Body of pancreas (tissue), 4 donors: Measurements from ENCODE around the gene ZNF219. TPM values are rescaled to one million over a fixed set of nuclear protein-coding genes. Genes with fewer than 3 reads are reported as not detected.
A peak's percentile ranks its signal among the peaks of the same experiment; 100 is the strongest.

ENCODE experiments used
- ATAC-seq: fragments of 150-250 bp; one replicate; pipeline ENCODE4 v1.9.1; 2016
- DNase-seq, 4 donors: peaks; one replicate each; pipeline ENCODE4 v3.0.0-alpha.2; 2019
- H3K27ac ChIP-seq, 4 donors: fragments of 200-600 bp; sonication (generic); 1 replicate in 3 of 4; 2 replicates in 1 of 4; pipeline versions ENCODE4 v1.5.1 to v1.6.1; 2016 to 2019; ENCODE audit warnings: mild to moderate bottlenecking in 1 of 4, mixed read lengths in 1 of 4, moderate library complexity in 1 of 4
- H3K27me3 ChIP-seq, 2 donors: fragments of 200-600 bp; sonication (generic); one replicate each; pipeline ENCODE4 v1.6.0; 2016; ENCODE audit warnings: mild to moderate bottlenecking in 1 of 2
- H3K36me3 ChIP-seq, 2 donors: fragments of 200-600 bp; sonication (generic); replicated peaks in 1 of 2; 2 replicates each; pipeline ENCODE4 v1.5.1; 2016; ENCODE audit warnings: low read depth in 2 of 2; ENCODE audit not compliant: insufficient read depth in 1 of 2
- H3K4me1 ChIP-seq: fragments of 200-600 bp; sonication (generic); one replicate; pipeline ENCODE4 v1.6.0; 2016
- H3K4me3 ChIP-seq, 2 donors: fragments of 200-600 bp; sonication (generic); 1 replicate in 1 of 2; 2 replicates in 1 of 2; pipeline ENCODE4 v1.5.1; 2016 to 2019
- H3K9me3 ChIP-seq, 3 donors: fragments of 200-600 bp; sonication (generic); 1 replicate in 2 of 3; 2 replicates in 1 of 3; pipeline ENCODE4 v1.5.1; 2016
- POLR2A ChIP-seq, 3 donors: fragments of 450-650 bp; IDR thresholded peaks; one replicate each; pipeline ENCODE4 v1.6.1; 2016; ENCODE audit warnings: antibody characterized with exemption in 3 of 3, mild to moderate bottlenecking in 2 of 3
- WGBS, 2 donors: methylation state at CpG; one replicate each; pipeline ENCODE4 v1.1.5; 2017; 5-methylcytosine and 5-hydroxymethylcytosine counted together
- intact Hi-C: fragments of 100-400 bp; cut with DNase I; formaldehyde crosslinking; loops from one replicate; pipeline ENCODE4 v1.15.1; 2023
- total RNA-seq, 2 donors: library from RNA; depleted of rRNA; stranded (reverse); fragments of >200 nt; gene quantifications; one replicate each; pipeline ENCODE4 v1.1.0, GENCODE V29; 2016
- TF ChIP-seq, protein P1 (sequence below), 7 experiments: fragments of 450-650 bp in 4 of 7; fragments of 200-600 bp in 3 of 7; sonication (generic) in 3 of 7; IDR thresholded peaks; one replicate each; pipeline ENCODE4 v1.5.1; 2016 to 2019; ENCODE audit warnings: antibody characterized with exemption in 7 of 7

The ZNF219 gene
- total RNA-seq, 2 donors from 2014 or later = 28.3 to 39.2 TPM

DNA sequence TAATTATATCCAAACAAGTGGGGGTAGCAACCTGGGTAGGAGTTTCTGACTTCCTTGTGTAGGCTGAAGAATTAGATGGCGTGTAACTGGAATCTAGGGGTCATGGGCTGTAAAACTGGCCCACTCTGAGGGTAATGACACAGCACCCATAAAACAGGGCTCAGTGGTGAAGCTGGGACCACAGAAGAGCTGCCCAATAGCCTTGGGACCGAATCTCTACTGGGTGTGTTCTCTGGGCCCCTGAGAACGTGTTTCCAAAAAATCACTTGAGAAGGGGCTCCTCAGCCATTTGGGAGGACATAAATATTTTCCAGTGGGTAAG, 37.1 kb downstream of the ZNF219 start:
- intact Hi-C loops = no loop called here
- Histone ChIP-seq H3K27me3 (no peaks in the 10 kb centered on the region), H3K4me1 (peaks cover 33% of the 10 kb centered on the region), H3K27ac (peak overlapping the region in 3 of 4 donors; percentile 0 to 39 (median 14)), H3K9me3 (no peaks in the 10 kb centered on the region), H3K36me3 (no peaks in the 10 kb centered on the region), H3K4me3 (no peak overlapping the region)
- 80 to 86% methylated on average over 3 of the region's 3 CpGs for WGBS, 2 donors
- DNase-seq (no peak), ATAC-seq (no peak)
- TF ChIP-seq POLR2A (IDR thresholded peaks at IDR 0.05) = no peak
- TF ChIP-seq, protein P1, sequence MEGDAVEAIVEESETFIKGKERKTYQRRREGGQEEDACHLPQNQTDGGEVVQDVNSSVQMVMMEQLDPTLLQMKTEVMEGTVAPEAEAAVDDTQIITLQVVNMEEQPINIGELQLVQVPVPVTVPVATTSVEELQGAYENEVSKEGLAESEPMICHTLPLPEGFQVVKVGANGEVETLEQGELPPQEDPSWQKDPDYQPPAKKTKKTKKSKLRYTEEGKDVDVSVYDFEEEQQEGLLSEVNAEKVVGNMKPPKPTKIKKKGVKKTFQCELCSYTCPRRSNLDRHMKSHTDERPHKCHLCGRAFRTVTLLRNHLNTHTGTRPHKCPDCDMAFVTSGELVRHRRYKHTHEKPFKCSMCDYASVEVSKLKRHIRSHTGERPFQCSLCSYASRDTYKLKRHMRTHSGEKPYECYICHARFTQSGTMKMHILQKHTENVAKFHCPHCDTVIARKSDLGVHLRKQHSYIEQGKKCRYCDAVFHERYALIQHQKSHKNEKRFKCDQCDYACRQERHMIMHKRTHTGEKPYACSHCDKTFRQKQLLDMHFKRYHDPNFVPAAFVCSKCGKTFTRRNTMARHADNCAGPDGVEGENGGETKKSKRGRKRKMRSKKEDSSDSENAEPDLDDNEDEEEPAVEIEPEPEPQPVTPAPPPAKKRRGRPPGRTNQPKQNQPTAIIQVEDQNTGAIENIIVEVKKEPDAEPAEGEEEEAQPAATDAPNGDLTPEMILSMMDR (IDR thresholded peaks at IDR 0.05) = no peak

DNA sequence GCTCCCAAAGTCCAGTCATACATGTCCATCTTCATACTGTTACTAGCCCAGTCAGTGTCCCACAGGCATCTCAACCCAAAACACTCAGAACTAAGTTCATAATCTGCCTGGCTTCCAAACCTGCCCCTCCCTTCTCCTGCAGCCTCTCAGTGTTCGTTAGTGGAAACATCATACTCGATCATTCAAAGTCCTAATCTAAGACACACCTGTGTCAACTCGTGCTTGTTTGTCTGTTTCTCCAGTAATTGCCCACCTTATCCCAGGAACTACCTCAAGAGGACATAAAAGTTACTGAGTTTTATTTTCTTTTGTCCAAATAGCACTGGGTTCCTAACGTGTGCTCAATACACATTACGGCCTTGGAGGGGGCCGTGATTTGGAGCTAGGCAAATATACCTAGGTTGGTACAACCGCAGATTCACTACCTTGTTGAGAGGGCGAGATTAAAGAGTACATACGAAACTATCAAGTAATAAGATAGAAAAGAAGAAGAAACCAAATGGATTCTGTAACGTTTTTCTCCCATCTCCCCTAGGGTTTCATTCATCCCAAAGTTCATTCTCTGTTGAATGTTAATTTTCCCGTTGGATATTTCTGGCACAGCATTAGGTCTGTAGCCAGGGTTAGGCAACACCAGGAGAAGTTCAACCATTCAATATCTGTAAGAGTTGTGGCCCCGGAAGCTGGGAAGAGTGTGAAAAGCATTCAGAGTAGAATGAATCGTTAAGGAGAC, 37.7 kb downstream of the ZNF219 start:
- H3K4me1 ChIP-seq = peaks cover 36% of the 10 kb centered on the region
- H3K27me3 ChIP-seq = no peaks in the 10 kb centered on the region
- H3K36me3 ChIP-seq = no peaks in the 10 kb centered on the region
- peak; percentile 29 for ATAC-seq
- intact Hi-C loops = no loop called here
- 31 to 32% methylated on average over 13 of the region's 13 CpGs for WGBS, 2 donors
- H3K27ac ChIP-seq = peak overlapping the region in 3 of 4 donors; percentile 0 to 39 (median 14)
- H3K9me3 ChIP-seq = no peaks in the 10 kb centered on the region
- no peak for DNase-seq
- H3K4me3 ChIP-seq = no peak overlapping the region
- no peak for TF ChIP-seq POLR2A (IDR thresholded peaks at IDR 0.05)
- TF ChIP-seq, protein P1 (IDR thresholded peaks at IDR 0.05) = no peak

DNA sequence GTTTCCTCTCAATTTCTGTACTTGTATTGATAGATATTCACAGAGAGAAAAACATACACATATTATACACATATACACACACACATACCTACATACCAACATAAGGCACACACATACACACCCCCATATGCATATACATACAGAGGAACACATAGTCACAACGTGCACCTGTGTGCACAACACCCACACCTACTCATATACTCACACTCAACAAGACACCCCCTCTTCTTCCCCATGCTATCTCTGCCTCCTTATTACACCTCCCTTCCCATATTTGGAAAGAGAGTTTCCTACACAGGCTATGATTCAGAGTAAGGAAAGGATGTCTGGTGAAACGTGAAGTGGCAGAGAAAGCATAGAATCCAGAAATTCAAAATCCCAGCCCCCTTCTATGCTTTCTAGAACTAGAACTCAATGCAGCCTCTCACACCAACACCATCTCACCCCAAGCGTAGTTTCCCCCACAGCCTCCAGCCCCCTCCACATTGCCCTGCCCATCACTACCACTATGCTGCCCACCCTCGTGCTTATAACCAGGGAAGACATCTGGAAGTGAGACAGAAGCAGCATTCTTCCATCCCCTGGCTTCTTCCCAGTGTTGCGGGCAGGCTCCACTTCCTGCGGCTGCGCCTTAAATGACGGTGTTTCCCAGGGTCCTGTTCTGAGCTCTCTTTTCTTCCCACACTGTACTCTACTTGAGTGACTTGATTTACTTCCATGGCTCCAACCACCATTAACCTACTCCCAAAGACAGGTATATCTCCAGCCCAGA, 38.4 kb downstream of the ZNF219 start:
- Histone ChIP-seq H3K27ac (no peak overlapping the region), H3K36me3 (no peaks in the 10 kb centered on the region), H3K4me1 (peaks cover 43% of the 10 kb centered on the region), H3K27me3 (no peaks in the 10 kb centered on the region), H3K9me3 (no peaks in the 10 kb centered on the region), H3K4me3 (no peak overlapping the region)
- intact Hi-C loops = no loop called here
- WGBS, 2 donors = 80 to 83% methylated on average over 8 of the region's 8 CpGs
- TF ChIP-seq, protein P1 (IDR thresholded peaks at IDR 0.05) = no peak
- TF ChIP-seq POLR2A (IDR thresholded peaks at IDR 0.05) = no peak
- DNase-seq (no peak), ATAC-seq (no peak)

DNA sequence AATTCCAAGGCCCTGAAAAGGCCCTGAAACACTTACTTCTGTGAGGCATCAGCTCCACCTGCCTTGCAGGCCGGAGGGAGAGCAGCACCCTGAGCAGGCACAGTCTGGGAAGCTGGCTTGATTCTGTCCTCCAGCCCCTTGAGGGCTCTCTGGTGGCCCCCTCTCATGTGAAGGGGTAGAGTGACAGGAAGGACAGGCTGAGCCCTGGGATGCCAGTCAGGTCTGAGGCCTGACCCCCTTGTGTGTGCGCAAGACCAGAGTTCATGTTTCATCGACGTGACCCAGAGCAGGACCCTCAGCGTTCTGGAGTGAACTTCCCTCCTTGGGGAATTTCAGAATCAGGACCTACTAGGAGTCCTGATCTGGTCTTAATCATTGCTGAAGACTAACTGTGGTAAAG, 39.6 kb downstream of the ZNF219 start:
- ATAC-seq = no peak
- Histone ChIP-seq H3K36me3 (no peaks in the 10 kb centered on the region), H3K4me3 (no peak overlapping the region), H3K9me3 (no peaks in the 10 kb centered on the region), H3K4me1 (peaks cover 53% of the 10 kb centered on the region), H3K27ac (no peak overlapping the region), H3K27me3 (no peaks in the 10 kb centered on the region)
- TF ChIP-seq, protein P1 (IDR thresholded peaks at IDR 0.05) = no peak
- TF ChIP-seq POLR2A (IDR thresholded peaks at IDR 0.05) = no peak
- DNase-seq = no peak
- WGBS, 2 donors = 91 to 92% methylated on average over 5 of the region's 5 CpGs
- intact Hi-C loops = no loop called here
